Neural cell (in vitro differentiated cells): ENCODE measurements around the gene ELFN1. TPM values are rescaled to one million over a fixed set of nuclear protein-coding genes. Genes with fewer than 3 reads are reported as not detected.
"Not testable (repeated sequence)": the region's sequence is repeated elsewhere in the genome, so short reads cannot be mapped to it uniquely, and the experiment has no call there.

Experiments
- H2AFZ ChIP-seq: fragments of 200-600, 300-800 bp; sonication (generic), shearing (Covaris generic); 2 replicates; pipeline ENCODE4 v1.6.0; 2014; ENCODE audit warnings: low read depth, mild to moderate bottlenecking, antibody characterized with exemption, low read length, moderate library complexity
- H3F3A ChIP-seq: fragments of 200-600 bp; shearing (Covaris generic); 2 replicates; pipeline ENCODE4 v1.6.1; 2016; ENCODE audit warnings: mild to moderate bottlenecking, moderate library complexity, mixed read lengths, antibody characterized with exemption, low read length; ENCODE audit not compliant: insufficient read depth, poor library complexity, severe bottlenecking
- H3K27ac ChIP-seq: fragments of 200-600, 300-800 bp; sonication (generic), shearing (Covaris generic); 2 replicates; pipeline ENCODE4 v1.5.1; 2014; ENCODE audit warnings: mild to moderate bottlenecking, low read length, moderate library complexity
- H3K27me3 ChIP-seq: fragments of 300-800, 200-600 bp; sonication (generic), shearing (Covaris generic); 2 replicates; pipeline ENCODE4 v1.6.0; 2014; ENCODE audit warnings: mild to moderate bottlenecking, low read depth, low read length, moderate library complexity; ENCODE audit not compliant: insufficient read depth
- H3K36me3 ChIP-seq: fragments of 300-800, 200-600 bp; sonication (generic), shearing (Covaris generic); 2 replicates; pipeline ENCODE4 v1.5.1; 2014; ENCODE audit warnings: mild to moderate bottlenecking, antibody characterized with exemption, low read length, moderate library complexity; ENCODE audit not compliant: insufficient read depth
- H3K4me2 ChIP-seq: fragments of 300-800, 200-600 bp; sonication (generic), shearing (Covaris generic); 2 replicates; pipeline ENCODE4 v1.6.0; 2014; ENCODE audit warnings: mild to moderate bottlenecking, low read length
- H3K4me3 ChIP-seq: fragments of 300-800, 200-600 bp; sonication (generic), shearing (Covaris generic); 2 replicates; pipeline ENCODE4 v1.5.1; 2014; ENCODE audit warnings: mild to moderate bottlenecking, low read length, moderate library complexity
- H3K79me2 ChIP-seq: fragments of 200-600 bp; shearing (Covaris generic); replicated peaks from 2 replicates; pipeline ENCODE4 v1.6.0; 2014; ENCODE audit warnings: mild to moderate bottlenecking, low read length, moderate library complexity; ENCODE audit not compliant: insufficient read depth
- H3K9ac ChIP-seq: fragments of 300-800, 200-600 bp; sonication (generic), shearing (Covaris generic); 2 replicates; pipeline ENCODE4 v1.6.1; 2016; ENCODE audit warnings: mild to moderate bottlenecking, low read length, mixed read lengths
- H3K9me2 ChIP-seq: fragments of 200-600 bp; shearing (Covaris generic); 2 replicates; pipeline ENCODE4 v1.6.1; 2016; ENCODE audit warnings: mild to moderate bottlenecking, low read length, mixed read lengths; ENCODE audit not compliant: insufficient read depth
- H3K9me3 ChIP-seq: fragments of 200-600, 300-800 bp; sonication (generic), shearing (Covaris generic); 2 replicates; pipeline ENCODE4 v1.6.1; 2016; ENCODE audit warnings: mild to moderate bottlenecking, mixed run types, low read length, moderate library complexity, mixed read lengths
- H4K20me1 ChIP-seq: fragments of 200-600 bp; shearing (Covaris generic); 2 replicates; pipeline ENCODE4 v1.6.1; 2016; ENCODE audit warnings: mild to moderate bottlenecking, mixed run types; ENCODE audit not compliant: insufficient read depth
- MXI1 ChIP-seq: fragments of 450-650 bp; conservative IDR thresholded peaks from 2 replicates; pipeline ENCODE4 v1.6.1; 2014; ENCODE audit warnings: antibody characterized with exemption, mild to moderate bottlenecking; ENCODE audit not compliant: poor library complexity, severe bottlenecking
- POLR2AphosphoS5 ChIP-seq: IDR thresholded peaks from 2 replicates; pipeline ENCODE4 v1.6.1; 2012
- RAD21 ChIP-seq: fragments of 450-650 bp; conservative IDR thresholded peaks from 2 replicates; pipeline ENCODE4 v1.6.1; 2014; ENCODE audit warnings: antibody characterized with exemption, mild to moderate bottlenecking, moderate library complexity
- TAF1 ChIP-seq: IDR thresholded peaks from 2 replicates; pipeline ENCODE4 v1.6.1; 2012; ENCODE audit warnings: low read depth
- polyA plus RNA-seq: library from polyadenylated mRNA; depleted of rRNA; stranded (reverse); fragments of >200 nt; gene quantifications from 2 replicates; pipeline ENCODE4 v1.2.3, GENCODE V29; 2014
- TF ChIP-seq, protein P1 (sequence below): IDR thresholded peaks from 2 replicates; pipeline ENCODE4 v1.6.1; 2012; ENCODE audit warnings: borderline replicate concordance

Gene ELFN1
- polyA plus RNA-seq, 1 donor from 2014 or later: 11.8 TPM

DNA sequence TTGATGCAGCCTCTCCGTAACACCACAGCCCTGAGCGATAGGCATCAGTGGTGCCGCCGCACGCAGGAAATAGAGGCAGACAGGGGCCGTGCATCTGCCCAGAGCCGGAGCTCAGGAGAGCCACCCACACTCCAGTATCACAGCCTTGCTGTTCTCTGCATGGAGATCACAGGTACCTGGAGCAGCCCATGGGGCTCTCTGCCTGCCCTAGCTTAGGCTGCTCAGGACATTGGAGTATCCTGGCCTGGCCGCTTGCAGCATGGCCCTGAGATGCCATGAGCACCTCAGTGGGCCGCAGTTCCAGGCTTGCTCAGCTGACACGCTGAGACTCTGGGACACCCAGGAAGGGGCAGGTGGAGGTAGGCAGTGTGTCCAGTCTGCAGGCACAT is 47.0 kb downstream of the ELFN1 start:
- TF ChIP-seq, protein P1, sequence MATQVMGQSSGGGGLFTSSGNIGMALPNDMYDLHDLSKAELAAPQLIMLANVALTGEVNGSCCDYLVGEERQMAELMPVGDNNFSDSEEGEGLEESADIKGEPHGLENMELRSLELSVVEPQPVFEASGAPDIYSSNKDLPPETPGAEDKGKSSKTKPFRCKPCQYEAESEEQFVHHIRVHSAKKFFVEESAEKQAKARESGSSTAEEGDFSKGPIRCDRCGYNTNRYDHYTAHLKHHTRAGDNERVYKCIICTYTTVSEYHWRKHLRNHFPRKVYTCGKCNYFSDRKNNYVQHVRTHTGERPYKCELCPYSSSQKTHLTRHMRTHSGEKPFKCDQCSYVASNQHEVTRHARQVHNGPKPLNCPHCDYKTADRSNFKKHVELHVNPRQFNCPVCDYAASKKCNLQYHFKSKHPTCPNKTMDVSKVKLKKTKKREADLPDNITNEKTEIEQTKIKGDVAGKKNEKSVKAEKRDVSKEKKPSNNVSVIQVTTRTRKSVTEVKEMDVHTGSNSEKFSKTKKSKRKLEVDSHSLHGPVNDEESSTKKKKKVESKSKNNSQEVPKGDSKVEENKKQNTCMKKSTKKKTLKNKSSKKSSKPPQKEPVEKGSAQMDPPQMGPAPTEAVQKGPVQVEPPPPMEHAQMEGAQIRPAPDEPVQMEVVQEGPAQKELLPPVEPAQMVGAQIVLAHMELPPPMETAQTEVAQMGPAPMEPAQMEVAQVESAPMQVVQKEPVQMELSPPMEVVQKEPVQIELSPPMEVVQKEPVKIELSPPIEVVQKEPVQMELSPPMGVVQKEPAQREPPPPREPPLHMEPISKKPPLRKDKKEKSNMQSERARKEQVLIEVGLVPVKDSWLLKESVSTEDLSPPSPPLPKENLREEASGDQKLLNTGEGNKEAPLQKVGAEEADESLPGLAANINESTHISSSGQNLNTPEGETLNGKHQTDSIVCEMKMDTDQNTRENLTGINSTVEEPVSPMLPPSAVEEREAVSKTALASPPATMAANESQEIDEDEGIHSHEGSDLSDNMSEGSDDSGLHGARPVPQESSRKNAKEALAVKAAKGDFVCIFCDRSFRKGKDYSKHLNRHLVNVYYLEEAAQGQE: no peak
- Histone ChIP-seq H3K79me2 (no peaks in the 10 kb centered on the region), H3K9ac (peak overlapping the region; percentile 20), H3K27ac (no peak overlapping the region), H3K27me3 (no peaks in the 10 kb centered on the region), H2AFZ (no peak overlapping the region), H3K9me3 (no peaks in the 10 kb centered on the region), H4K20me1 (no peaks in the 10 kb centered on the region), H3F3A (no peaks in the 10 kb centered on the region), H3K36me3 (no peaks in the 10 kb centered on the region), H3K4me3 (no peak overlapping the region), H3K4me2 (no peak overlapping the region), H3K9me2 (no peaks in the 10 kb centered on the region)

DNA sequence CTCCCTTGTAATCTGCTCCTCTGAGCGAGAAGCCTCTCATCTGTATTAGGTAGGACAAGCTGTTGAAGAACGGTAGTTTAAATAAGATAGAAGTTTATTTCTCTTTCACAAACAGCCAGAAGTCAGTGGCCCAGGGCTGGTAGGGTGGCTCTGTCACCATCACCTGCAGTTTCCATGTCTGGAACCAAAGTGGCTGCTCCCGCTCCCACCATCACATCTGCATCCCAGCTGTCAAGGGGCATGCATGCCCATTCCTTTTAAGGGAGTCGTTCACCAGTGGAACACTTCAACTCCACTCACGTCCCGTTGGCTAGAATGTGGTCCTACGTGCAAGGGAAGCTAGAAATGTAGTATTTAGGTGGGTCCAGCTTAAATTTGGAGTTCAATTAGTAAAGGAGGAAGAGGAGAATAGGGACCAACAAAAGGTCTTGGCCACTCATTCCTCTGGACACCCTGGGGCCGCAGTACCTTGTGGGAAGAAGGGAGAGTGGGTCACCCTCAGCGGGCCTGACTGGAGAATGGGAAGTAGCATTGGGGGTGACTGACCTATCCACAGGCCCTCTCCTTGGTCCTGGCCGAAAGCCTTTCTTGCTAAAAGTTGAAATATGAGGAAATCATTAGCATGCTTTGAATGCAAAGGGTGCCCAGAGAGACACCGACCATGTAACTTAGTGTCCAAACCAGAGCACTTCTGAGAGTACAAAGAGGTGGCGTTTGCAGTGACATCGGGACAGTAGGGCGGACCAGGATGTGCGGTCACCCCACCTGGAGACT is 48.0 kb downstream of the ELFN1 start:
- Histone ChIP-seq H3K9me2 (no peaks in the 10 kb centered on the region), H3K4me3 (no peak overlapping the region), H3K27me3 (no peaks in the 10 kb centered on the region), H3K9ac (no peak overlapping the region), H3K4me2 (no peak overlapping the region), H3F3A (no peaks in the 10 kb centered on the region), H3K9me3 (no peaks in the 10 kb centered on the region), H3K36me3 (no peaks in the 10 kb centered on the region), H2AFZ (no peak overlapping the region), H3K79me2 (no peaks in the 10 kb centered on the region), H4K20me1 (no peaks in the 10 kb centered on the region), H3K27ac (no peak overlapping the region)
- TF ChIP-seq RAD21 (no peak), MXI1 (no peak), POLR2AphosphoS5 (no peak), TAF1 (no peak)
- TF ChIP-seq, protein P1: no peak

DNA sequence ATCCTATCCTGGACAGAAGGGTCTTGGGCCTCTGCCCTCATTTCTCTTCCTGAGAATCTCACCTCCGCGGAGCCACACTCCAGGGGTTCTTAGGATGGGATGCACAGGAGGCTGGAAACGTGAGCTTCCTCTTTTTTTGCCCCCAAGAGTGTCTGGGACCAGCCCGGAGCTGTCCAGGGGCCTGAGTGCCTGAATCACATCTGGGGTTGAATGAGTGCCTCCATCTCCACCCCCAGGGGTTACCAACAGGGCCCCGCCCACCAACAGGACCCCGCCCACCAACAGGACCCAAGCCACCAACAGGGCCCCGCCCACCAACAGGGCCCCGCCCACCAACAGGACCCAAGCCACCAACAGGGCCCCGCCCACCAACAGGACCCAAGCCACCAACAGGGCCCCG is 48.8 kb downstream of the ELFN1 start:
- not testable (repeated sequence) for H4K20me1 ChIP-seq, H3K36me3 ChIP-seq, H3K27ac ChIP-seq, H3K27me3 ChIP-seq, H2AFZ ChIP-seq, H3K4me3 ChIP-seq, H3K4me2 ChIP-seq, H3F3A ChIP-seq, H3K9ac ChIP-seq, H3K9me2 ChIP-seq, H3K79me2 ChIP-seq, H3K9me3 ChIP-seq

DNA sequence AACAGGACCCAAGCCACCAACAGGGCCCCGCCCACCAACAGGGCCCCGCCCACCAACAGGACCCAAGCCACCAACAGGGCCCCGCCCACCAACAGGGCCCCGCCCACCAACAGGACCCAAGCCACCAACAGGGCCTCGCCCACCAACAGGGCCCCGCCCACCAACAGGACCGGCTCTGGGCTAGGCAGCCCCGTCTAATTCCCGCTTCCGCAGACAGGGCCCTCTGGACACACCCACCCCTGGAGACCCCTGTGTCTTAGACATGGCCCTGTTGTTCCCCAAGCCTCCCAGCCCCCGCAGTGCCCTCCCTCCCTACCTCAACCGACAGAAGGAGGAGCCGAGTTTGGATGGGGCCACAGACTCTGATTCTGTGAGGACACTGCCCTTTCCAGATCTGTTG is 49.2 kb downstream of the ELFN1 start:
- not testable (repeated sequence) for H4K20me1 ChIP-seq, H3K4me2 ChIP-seq, H3K79me2 ChIP-seq, H3K9me2 ChIP-seq, H3K27ac ChIP-seq, H3K9ac ChIP-seq, H2AFZ ChIP-seq, H3F3A ChIP-seq, H3K9me3 ChIP-seq, H3K27me3 ChIP-seq, H3K4me3 ChIP-seq, H3K36me3 ChIP-seq
